Activated CD4-positive, alpha-beta T cell treated with anti-CD3 and anti-CD28 coated beads for 4 hours (primary cell): Measurements from ENCODE around the gene MTX2.

Experiments used
- DNase-seq, 2 donors: peaks; one replicate each; pipeline ENCODE4 v3.0.0-alpha.2; 2020

The MTX2 gene

DNA sequence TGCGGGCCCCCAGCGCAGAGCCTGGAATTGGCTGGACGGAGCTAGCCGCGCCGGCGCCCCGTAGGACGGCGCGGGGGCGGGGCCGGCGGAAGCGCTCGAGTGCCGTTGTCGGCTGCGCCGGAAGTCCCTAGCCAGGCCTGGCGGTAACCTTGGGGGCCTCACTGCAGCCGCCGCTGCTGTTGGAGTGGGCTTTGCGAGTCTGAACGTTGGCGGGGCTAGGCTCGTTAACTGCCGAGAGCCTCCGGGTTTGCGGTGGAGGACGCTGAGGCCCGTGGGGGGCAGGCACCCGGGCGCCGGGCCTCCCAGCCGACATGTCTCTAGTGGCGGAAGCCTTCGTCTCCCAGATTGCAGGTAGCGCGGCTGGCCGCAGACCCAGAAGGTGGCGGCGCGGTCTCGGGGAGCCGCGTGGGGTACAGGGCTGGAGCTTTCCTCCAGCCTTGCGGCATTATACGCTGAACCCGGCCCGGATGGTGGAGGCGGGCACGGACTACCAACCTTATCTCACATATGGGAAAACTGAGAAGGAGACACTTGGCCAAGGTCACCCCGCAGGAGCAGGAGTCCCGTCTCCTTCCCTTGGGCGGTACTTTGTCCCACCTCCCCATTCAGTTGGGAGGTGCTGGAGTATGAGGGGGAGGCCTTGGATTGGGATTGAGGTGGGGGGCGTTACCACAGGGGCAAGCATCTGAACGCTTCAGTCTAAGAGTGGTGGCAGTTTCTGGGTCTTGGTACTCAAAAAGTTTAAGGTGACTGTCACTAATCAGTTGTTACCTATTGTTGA is at the start of gene MTX2:
MTX2 (plus strand) TSS at position 124 of the 781 bp plus-strand sequence; CDS start at position 312, 188 bp downstream.
- DNase-seq, result peak; percentile 59 to 62

DNA sequence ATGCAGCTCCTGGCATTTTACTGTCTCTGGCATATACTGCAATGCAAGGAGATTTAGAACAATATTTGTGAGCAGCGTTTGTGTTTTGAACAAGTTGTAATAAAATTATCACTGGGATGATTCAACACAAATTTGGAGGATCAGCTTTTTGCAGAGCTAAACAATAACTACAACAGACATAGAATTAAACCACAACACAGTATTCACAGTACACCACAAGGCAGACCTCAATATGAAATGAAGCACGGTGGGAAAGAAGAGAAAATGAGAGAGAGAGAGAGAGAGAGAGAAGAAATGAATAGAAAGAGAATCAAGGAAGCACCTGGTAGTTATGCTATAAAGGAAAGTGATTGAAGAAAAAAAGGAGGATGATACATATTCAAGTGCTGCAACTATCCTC is 41.4 kb upstream of the MTX2 start:
- DNase-seq, result no peak

DNA sequence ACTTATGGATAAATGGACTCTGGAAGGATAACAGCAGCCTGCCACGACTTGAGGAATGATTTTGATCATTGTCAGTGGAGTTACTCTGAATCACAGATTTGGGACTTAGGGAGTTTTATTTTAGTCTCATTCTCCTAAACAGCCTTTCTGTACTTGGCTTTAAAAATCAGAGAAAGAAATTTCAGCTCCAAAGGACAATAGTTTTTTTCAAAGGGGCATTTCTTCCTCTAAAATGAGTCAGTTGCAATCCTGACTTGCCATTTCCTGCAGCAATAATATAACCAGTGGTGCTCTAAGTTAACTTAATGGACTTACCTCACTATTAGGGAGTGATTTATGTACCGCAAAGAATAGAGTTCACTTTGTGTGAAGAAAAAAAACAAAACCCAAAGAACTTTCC is 35.1 kb upstream of the MTX2 start:
- no peak for DNase-seq

DNA sequence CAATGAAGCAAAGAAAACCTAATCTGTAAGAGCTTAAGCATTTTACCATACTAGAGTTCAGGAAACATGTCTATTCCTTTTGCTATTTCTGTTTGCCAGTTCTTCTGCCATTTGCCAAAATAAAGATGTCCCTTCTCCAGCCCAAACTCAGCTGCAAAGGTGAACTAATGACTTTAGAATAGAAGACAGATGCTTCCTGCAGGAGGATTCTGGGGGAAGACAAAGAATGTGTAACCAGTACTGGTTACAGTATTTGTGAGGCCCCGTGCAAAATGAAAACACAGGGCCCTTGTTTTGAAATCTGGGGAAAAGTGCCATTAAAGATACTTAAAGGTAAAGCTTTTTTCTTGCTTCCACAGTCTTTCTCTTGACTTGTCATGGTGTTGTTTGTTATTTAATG is 34.3 kb upstream of the MTX2 start:
- DNase-seq, result no peak

DNA sequence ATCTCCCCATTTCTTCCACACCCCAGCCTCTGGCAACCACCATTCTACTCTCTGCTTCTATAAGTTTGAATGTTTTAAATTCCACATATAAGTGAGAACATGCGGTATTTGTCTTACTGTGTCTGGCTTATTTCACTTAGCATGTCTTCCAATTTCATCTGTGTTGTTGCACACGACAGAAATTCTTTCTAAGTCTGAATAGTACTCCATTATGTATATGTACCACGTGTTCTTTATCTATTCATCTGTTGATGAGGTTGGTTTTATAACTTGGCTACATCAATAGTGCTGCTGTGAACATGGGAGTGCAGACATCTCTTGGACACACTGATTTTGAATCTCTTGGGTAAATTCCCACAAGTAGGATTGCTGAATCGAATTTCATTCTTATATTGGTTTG is 31.8 kb upstream of the MTX2 start:
- DNase-seq, result no peak

DNA sequence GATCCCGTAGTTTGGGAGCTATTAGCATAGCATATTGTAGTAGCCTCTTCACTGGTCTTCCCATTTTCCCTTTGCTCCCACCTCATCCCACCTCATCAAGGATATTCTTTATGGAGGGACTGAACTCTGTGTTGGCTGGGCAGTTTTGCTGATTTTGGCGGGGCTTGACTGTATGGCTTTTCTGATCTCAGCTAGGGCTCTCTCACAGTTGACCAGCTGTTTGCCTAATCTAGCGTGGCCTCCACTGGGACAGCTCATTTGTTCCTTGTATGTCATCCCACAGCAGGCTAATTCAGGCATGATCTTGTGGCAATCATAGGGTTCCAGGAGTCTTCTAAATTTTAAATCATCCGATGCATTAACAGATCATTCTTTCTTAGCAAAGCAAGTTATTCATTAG is 30.2 kb upstream of the MTX2 start:
- no peak for DNase-seq

DNA sequence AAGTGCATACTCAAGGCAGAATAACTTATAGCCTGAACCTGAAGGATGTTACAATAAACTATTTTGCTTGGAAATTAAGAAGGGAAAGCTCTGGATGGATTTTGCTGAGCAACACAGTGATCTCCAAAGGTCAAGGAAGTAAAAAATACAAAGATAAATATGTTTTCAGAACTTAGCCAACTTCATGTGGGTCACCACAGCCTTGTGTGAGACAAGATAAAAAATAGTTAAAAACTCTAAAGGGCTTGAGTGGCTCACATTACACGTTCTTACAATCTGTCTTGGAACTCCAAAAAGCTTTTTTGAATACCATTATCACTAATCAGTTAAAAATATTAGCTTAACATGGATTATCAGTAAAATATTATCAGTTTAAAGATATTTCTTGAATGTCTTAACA is 28.9 kb upstream of the MTX2 start:
- DNase-seq, result no peak

DNA sequence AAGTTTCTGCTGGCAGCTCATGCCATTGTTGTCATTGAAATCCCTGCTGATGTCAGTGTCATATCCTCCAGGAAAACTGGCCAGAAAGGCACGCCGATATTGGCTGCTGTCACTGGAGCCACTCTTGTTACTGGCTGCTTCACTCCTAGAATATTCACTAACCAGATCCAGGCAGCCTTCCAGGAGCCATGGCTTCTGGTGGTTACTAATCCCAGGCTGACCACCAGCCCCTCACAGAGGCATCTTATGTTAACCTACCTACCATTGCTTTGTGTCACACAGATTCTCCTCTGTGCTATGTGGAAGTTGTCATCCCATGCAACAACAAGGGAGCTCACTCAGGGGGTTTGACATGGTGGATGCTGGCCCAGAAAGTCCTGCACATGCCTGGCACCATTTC is 27.0 kb upstream of the MTX2 start:
- DNase-seq, result no peak

DNA sequence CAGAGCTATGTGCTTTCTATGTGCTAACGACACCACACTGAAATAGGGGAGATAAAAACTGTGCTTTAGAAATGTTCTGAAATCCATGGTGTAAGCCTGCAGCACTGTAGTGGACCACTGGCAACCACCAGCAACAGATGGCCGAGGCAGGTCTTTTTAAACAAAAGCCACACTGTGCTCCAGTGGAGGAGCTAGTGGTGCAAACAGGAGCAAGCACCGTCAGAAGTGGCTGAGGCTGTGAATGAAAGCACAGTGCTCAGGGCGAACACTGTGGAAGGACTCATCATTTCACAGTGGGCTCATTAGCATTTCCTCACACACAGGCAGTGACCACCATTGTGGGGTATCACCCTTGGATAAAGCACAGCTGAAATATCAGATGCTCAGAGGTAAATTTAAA is 22.9 kb upstream of the MTX2 start:
- no peak for DNase-seq

DNA sequence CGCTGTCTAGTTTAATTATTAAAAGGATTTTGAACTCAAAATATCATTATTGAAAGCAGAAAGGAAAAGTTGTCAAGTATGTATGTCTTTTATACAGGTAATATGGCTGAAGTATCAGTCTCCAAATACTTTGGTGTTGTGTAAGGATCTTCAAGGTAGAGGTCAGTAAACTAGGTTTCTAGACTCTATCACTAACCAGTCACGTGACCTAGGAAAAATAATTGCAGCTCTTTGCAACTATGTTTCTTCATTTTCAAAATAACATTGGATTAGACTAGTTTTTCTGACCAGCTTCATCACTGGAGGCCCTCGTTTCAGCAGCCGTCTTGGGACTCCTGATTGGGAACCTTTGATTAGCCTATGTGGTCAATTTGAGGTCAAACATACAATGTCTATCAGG is 21.4 kb upstream of the MTX2 start:
- no peak for DNase-seq

DNA sequence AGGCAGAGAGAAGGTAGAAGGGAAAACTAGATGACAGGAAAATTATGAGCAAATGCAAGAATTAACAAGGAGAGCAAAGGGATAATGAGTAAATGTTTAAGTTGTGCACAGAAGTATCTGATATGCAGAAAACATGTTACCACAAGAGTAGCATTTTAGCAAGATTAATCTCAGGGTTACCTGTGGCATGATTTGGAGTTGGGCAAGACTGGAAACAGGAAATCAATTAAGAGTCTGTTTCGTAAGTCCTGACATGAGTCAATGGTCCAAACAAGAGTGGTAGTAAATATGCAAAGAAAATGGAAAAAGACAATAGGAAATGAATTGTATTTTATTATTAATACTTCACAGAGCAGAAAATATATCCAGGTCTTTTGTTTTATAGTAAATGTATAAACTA is 17.3 kb upstream of the MTX2 start:
- DNase-seq, result no peak

DNA sequence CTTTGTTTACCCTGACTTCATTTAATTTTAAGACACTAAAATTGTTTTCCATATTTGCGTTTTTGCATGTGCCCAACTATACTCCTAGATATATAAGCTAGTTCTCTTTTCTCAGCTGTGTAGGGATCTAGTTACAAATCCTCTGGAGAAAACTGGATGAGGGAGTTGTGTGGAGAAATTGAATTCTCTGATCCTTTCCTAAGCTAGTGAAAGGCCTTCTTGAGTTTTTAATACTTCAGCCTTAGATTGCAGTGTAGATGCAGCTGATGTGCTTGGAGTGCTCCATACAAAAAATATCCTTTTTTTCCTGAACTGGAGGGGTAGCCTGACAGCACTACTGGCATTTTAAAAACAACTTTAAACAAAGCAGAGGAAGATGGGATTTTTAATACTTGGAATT is 8.6 kb upstream of the MTX2 start:
- no peak for DNase-seq

DNA sequence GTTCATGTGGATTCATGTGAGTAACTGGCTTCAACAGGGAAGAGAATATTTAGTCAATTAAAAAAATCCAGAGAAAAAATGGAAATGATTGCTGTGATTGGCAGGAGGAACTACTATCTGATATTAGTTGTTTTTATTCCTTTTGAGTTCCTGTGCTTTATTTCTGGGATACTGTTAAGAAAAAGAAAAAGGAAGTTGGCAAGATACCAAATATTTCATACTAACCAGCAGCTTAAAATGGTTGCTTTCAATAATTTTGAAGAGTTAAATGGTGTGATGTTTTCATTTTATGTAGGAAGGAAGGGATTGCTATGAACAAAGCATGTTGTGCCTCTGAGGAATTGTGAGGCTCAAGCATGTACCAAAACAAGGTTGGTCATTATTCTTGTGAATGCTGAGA is 8.1 kb upstream of the MTX2 start:
- no peak for DNase-seq

DNA sequence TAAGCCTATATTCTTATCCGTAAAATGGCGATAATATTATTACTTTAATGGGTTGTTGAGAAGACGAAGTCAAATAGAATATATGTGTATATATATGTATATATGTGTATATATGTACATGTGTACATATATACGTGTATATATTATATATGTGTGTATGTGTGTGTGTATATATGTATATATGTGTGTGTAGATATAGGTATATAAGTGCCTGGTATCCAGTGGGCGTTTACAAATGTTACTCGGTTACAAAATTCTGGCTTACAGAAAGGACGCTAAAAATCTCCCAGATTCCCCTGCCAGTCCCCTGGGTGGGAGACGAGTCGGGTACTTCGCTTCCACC is 295 bp upstream of the MTX2 start:
- no peak for DNase-seq

DNA sequence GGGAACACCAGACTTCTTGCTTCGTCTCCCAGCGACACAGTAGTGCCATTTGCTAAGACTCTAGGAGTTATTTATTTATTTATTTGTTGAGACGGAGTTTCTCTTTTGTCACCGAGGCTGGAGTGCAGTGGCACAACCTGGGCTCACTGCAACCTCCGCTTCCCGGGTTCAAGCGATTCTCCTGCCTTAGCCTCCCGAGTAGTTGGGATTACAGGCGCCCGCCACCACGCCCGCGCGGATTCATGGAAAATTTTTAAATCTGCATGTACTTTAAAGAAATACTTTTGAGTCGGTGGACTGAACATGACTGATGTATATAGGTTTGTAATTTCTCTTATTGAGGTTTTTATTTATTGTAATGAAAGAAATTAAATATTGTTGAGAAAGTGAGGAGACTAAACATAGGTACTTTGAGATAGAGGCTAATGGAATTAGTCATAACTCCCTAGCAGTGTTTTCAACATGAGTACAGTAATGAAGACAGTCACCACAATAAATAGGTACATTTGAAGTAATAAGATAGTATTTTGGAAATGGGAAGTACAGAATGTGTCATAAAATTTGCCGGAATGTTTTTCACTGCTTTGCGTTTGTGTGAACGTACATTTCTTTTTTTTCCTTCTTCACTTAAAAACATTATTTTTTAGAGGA is 983 bp downstream of the MTX2 start:
- no peak for DNase-seq

DNA sequence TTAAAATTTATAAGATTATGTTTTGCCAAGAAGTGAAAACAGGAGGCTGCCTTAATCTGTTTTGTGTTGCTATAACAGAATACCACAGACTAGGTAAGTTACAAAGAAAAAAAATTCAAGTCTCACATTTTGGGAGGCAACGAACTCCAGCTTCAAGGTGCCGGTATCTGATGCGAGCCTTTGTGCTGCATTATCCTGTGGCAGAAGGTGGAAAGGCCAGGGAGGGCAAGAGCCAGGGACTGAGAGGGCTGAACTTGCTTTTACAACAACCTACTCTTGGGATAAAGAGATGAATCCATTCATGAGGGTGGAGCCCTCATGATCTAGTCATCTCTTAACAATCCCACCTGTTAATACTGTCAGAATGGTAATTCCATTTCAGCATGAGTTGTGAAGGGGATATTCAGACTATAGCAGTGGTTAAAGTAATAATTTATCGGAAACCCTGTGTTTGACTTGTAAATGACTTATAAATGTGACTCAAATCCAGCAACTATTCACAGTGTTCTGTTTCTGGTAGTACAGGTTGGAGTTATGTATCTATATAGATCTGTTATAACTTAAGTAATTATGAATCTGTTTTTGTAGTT is 3.7 kb downstream of the MTX2 start:
- DNase-seq, result no peak

DNA sequence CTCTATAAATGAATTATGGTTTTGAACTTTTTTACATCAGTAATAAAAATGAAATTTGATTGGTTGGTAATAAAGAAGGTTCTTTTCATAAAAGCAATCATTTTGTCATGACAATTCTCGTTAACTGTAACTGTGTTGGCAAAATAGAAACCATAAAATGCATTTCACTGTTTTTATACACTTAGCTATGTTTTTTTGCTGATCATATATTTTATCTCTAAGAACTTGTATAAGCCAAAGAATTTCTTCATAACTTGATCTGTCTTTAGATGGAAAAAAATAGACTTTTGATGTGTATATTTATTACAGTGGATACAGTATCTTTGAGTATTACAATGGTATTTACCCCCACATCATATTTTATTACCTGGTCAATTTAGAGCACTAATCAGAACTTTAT is 9.7 kb downstream of the MTX2 start:
- DNase-seq, result no peak

DNA sequence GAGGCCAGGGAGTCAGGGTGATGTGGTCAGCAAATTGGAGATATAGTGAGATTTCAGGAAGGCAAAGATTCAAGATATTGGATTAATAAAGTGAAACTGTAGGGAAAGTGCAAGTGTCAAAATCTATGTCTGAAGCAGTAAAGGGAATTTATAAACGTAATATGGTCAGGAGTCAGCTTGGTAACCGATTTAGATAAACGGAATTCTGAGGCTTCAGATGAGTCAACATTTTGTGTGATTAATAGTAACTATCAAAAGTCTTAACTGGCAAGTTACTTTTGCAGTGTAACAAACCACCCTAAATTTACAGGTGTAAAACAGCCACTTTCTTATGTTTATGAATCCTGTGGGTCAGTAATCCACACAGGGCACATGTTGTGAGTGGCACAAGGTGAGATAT is 10.9 kb downstream of the MTX2 start:
- no peak for DNase-seq

DNA sequence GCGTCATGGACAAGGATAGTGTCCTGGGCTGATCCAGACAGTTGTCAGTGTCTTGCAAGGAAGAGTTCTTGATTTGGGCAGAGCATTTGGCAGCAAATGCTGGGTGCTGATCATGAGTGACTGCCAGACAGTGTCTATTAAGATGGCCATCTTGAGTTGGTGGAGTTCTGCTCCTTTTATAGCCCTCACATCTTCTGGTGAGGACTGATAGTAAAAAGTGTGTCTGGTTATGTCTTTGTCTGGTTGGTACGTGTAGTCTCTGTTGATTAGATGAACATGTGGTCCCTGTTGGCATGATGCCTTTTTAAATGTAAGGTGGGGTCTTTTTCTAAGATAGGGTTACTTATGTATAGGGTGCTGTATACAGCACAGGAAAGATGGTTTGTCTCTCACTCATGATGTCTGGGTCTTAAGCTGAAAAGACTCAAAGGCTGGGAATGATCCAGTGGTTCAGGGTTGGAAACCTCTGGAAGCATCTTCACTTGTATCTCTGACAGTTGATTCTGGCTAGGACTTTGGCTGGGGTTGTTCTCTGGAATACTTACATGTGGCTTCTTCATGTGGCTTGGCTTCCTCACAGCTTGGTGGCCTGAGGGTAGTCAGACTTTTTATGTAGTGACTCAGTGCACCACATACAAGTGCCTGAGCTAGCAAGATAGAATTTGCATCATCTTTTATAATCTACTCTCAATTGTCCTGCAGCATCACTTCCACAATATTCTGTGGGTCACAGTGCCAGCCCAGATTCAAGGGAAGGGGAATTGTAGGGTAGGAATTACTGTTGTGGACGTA is 11.8 kb downstream of the MTX2 start:
- DNase-seq, result no peak

DNA sequence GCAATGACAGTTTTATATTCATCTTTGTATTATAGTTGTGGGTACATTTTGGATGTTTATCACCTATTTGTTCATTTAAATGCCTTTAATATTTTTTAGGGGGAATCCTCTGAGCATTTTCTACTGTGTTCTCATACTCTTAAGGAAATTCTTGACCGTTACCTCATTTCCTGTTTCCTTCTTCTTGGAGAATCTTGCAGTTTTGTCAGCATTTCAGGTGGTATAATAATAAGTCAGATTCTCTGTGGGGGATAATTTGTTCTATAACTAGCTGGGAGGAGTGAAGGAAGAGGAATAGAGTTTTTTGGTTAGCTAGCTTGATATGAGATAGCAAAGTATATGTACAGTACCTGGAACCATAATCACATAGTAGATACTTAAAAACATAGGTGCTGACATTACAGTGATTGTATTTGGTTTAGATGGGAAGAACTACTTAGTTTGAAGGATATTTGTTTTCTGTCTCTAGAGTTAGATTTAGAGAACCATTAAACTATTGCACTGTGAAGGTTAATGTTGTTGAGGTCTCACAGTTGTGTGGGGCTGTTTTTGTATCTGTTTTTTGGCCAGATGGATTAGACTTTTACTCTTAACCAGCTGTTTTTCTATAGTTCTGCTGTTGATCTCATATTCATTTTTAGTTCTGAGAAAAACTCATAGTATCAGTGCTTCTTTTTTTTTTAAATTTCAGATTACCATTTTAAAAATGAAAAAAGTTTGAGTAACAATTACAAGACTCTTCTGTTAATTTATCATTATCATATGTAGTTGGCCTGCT is 14.2 kb downstream of the MTX2 start:
- no peak for DNase-seq

DNA sequence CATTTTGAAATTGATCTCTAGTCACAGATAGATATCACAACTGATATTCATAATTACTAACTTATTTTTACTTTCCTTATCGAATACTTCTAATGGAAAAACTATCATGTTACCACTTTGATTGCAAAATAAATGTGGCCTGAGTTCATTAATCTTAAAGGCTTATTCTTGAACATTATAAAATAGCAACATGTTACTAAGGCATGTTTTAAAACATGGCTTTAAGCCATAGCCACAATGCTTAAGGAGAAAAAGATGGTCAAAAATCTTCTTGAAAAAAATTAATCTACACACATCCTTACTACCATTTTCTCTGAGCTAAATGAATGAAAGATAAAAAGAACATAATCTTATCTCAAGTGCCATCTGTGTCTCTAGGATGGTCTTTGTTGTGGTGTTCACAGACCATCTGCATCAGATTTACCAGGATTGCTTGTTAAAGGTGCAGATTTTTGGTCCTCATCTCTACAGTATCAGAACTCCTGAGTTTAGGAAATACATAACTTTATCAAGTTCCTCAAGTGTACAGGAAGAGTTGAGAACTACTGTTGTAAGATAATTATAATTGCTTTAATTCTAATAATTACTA is 15.3 kb downstream of the MTX2 start:
- no peak for DNase-seq

DNA sequence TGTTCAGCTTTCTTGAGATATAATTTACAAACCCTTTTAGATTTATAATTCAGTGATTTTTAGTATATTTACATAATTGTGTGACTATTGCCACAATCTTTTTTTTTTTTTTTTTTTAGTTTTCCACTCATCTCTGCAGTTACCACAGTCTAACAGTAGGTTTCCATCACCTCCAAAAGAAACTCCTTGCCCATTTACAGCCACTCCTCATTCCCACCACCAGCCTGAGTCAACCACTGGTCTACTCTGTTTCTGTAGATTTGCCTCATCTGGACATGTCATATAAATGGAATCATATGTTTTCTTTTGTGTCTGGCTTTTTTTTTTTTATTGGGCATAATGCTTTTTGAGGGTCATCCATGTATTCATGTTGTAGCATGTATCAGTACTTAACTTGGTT is 16.1 kb downstream of the MTX2 start:
- no peak for DNase-seq

DNA sequence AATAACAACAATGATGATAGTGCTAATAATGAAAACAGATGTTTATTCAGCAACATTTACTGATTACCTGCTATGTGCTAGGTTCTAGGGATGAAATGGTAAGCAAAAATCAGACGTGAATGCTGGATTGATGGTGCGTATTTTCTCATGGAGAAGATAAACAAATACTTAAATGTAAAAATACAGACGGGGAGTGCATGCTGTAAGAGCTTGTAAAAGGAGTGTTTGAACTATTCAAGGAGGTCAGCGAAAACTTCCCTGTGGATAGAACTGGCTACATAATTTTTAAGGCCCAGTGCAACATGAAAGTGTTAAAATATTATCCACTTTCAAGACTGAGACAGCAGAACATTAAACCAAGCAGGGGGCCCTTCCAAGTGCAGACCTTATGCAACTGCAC is 22.1 kb downstream of the MTX2 start:
- DNase-seq, result no peak
